Activated T-helper 17 cell treated with anti-CD3 and anti-CD28 coated beads, Interleukin-2, amount 50 U/mL, for 72 hours (primary cell): ENCODE data around the gene WDR55. TPM values are rescaled to one million over a fixed set of nuclear protein-coding genes. Genes with fewer than 3 reads are reported as not detected.
A peak's percentile ranks its signal among the peaks of the same experiment; 100 is the strongest.
"Not testable (repeated sequence)": the region's sequence is repeated elsewhere in the genome, so short reads cannot be mapped to it uniquely, and the experiment has no call there.

ENCODE experiments used
- ATAC-seq: fragments of 150-1000 bp; cut with Tn5 transposase; replicated peaks from 2 replicates; pipeline ENCODE4 v1.10.0; 2021; ENCODE audit warnings: mild to moderate bottlenecking, moderate library complexity
- H3K27ac Mint-ChIP-seq: one replicate; pipeline ENCODE4 v1.8.0; 2022; ENCODE audit warnings: mixed read lengths
- H3K27me3 Mint-ChIP-seq: one replicate; pipeline ENCODE4 v1.8.0; 2022; ENCODE audit warnings: mixed read lengths
- H3K36me3 Mint-ChIP-seq: one replicate; pipeline ENCODE4 v1.8.0; 2022; ENCODE audit warnings: low read depth, mild to moderate bottlenecking, mixed read lengths
- H3K4me1 Mint-ChIP-seq: one replicate; pipeline ENCODE4 v1.8.0; 2022; ENCODE audit warnings: mixed read lengths
- H3K4me3 Mint-ChIP-seq: one replicate; pipeline ENCODE4 v1.8.0; 2022; ENCODE audit warnings: mild to moderate bottlenecking, mixed read lengths
- H3K9me3 Mint-ChIP-seq: one replicate; pipeline ENCODE4 v1.8.0; 2022; ENCODE audit warnings: mixed read lengths
- total RNA-seq, 2 donors: library from RNA; stranded (reverse); gene quantifications; one replicate each; pipeline ENCODE4 v1.2.3, GENCODE V29; 2022

The WDR55 gene
- total RNA-seq, 2 donors from 2014 or later, result 38.8 TPM

DNA sequence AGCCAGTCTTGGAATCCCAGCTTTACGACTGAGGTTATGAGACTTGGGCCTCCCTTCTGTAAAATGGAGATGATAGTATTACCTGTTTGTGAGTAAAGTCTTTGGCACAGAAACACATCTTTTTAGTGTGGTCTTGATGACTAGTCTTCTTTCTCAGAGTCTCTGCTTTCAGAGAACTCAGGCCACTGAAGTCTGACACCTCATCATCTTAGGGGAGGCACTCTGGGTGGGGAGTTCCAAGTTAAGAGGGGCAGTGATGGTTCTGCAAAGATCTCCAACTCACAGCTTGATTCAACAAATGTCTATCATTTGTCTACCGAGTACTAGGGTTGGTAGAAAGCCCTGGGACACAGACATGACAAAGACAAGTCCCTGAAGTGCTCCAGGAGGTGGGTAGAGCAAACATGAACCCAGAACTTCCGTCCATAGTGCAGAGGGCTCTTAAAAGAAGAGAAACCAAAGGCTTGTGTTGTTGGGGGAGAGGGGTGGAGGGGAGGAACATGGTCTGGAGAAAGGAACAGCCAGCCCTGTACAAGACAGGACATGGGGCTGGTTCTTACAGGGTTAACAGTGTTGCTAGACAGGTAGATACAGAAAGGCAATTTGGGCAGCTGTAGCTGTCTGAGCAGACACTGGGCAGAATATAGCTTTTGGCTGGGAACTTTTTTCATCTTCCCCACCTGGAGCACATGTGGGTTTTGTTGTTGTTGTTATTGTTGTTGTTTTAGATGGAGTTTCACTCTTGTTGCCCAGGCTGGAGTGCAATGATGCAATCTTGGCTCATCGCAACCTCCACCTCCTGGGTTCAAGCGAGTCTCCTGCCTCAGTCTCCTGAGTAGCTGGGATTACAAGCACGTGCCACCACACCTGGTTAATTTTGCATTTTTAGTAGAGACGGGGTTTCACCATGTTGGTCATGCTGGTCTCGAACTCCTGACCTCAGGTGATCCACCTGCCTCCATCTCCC, 29.1 kb upstream of the WDR55 start:
- Mint-ChIP-seq H3K9me3 (no peaks in the 10 kb centered on the region), H3K4me3 (no peak overlapping the region), H3K27me3 (no peaks in the 10 kb centered on the region), H3K27ac (no peak overlapping the region), H3K4me1 (peaks cover 17% of the 10 kb centered on the region), H3K36me3 (peaks cover 7% of the 10 kb centered on the region)
- ATAC-seq, result no peak

DNA sequence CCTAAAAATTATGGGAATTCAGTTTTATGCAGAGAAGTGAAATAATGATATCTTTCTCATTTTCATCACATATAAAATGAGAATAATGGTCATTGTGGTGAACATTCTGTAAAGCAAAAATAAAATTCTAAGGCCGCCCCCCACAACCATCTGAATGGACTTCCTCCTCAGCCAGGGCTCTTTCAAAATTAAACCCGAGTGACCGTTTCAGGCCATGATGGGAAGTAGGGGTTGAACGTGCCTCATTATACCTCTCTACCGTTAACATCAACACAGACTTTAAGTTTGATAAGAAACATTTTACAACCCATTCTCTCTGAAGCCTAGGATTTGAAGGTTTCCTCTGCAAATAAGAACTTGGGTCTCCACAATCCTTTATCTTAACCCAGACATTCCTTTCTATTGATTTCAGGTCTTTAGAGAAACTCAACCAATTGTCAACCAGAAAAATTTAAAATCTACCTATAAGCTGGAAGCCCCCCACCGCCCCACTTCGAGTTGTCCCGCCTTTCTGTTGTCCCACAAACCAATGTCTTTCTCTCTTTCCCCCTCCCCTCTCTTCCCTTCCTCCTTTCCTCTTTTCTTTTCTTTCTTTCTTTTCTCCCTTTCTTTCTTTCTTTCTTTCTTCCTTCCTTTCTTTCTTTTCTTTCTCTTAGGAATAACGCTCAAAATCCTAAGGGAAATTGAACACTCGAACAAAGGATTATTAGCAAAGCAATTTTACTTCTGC, 27.2 kb upstream of the WDR55 start:
- peak overlapping the region; percentile 96 for H3K27ac Mint-ChIP-seq
- H3K4me3 Mint-ChIP-seq, result peak overlapping the region; percentile 92
- peaks cover 32% of the 10 kb centered on the region for H3K4me1 Mint-ChIP-seq

GRCh38 chr5:140638898-140639147, 25.9 kb upstream of the WDR55 start:
- not testable (repeated sequence) for H3K9me3 Mint-ChIP-seq, ATAC-seq, H3K27me3 Mint-ChIP-seq
- H3K36me3 Mint-ChIP-seq, result peaks cover 37% of the 10 kb centered on the region
- H3K4me1 Mint-ChIP-seq, result peaks cover 24% of the 10 kb centered on the region
- H3K27ac Mint-ChIP-seq, result peak overlapping the region; percentile 96
- H3K4me3 Mint-ChIP-seq, result peak overlapping the region; percentile 92

More for the DNA sequence above, 27.2 kb upstream of the WDR55 start:
- ATAC-seq, result no peak
- H3K36me3 Mint-ChIP-seq, result peaks cover 24% of the 10 kb centered on the region
- H3K9me3 Mint-ChIP-seq, result no peaks in the 10 kb centered on the region
- no peaks in the 10 kb centered on the region for H3K27me3 Mint-ChIP-seq

DNA sequence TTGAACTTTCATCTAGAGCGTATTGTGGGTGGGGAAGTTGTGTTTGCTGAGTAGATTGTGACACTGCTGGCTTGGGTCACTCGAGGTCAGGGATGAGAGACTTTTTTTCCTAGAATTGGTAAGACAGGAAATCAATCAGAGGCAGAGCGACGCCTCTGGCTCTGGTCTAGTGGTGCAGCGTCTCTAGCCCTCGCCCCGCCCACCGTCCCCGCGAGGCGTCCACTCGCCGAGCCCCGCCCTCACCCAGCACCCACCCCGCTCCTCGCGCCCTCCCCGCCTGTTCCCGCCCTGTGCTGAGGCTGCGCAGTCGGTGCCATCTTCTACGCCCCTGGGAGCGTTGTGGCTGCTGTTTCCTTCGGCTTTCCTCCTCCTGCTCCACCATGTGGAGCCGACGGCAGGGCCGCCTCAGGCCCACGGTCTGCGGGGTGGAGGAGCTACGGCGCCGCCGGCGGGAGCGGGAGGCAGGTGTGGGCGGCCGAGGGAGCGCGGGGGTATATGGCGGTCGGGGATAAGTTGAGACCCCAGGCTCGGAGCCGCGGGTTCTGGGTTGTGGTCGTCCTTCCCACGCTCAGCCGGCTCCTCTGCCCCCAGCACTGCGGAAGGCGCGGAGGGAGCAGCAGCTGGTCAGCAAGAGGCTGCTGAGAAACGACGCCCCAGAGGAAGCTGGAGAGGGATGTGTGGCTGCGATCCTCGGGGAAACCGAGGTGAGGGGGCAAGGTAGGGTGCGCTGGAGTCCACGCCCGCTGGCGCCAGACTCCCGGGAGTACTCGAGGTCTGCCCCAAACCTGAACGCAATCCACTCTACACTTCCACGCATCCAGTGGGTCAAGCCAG, 25.3 kb upstream of the WDR55 start, which contains the start of gene TMCO6:
Gene TMCO6, plus strand, starts transcription at position 304 of the 834 bp plus-strand sequence. Its CDS starts 77 bp downstream, at position 381.
- ATAC-seq, result peak; percentile 94
- Mint-ChIP-seq H3K27me3 (no peaks in the 10 kb centered on the region), H3K4me1 (peaks cover 24% of the 10 kb centered on the region), H3K9me3 (no peaks in the 10 kb centered on the region), H3K36me3 (peaks cover 42% of the 10 kb centered on the region), H3K4me3 (peak within 1 kb of the TSS; percentile 92), H3K27ac (peak within 1 kb of the TSS; percentile 96)

DNA sequence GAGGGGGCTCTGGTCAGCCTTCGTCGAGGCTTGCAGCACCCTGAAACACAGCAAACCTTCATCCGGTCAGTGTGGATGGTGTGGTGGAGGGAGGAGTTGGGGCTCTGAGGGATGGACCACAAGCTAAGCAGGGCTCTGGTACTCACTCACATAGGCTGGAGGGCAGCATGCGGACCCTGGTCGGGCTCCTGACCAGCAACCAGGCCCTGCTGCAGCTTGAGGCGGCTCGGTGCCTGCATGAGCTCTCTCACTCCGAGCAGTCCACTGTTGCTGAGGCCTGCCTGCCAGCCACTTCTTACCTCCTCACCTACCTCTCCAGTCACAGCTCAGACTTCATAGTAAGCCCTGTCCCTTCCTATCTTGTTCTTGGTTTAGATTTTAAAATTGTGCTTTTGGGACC, 23.0 kb upstream of the WDR55 start:
- ATAC-seq, result no peak
- peaks cover 66% of the 10 kb centered on the region for H3K36me3 Mint-ChIP-seq
- peak overlapping the region; percentile 16 for H3K4me3 Mint-ChIP-seq
- H3K27me3 Mint-ChIP-seq, result no peaks in the 10 kb centered on the region
- H3K27ac Mint-ChIP-seq, result peak overlapping the region; percentile 36
- no peaks in the 10 kb centered on the region for H3K9me3 Mint-ChIP-seq
- peaks cover 24% of the 10 kb centered on the region for H3K4me1 Mint-ChIP-seq

- no peaks in the 10 kb centered on the region for H3K27me3 Mint-ChIP-seq
- H3K4me3 Mint-ChIP-seq, result no peak overlapping the region
- H3K36me3 Mint-ChIP-seq, result peaks cover 73% of the 10 kb centered on the region
- H3K9me3 Mint-ChIP-seq, result no peaks in the 10 kb centered on the region
- H3K4me1 Mint-ChIP-seq, result peaks cover 24% of the 10 kb centered on the region
- no peak for ATAC-seq
- peak overlapping the region; percentile 36 for H3K27ac Mint-ChIP-seq
Observed at GRCh38 chr5:140642718-140643117, 22.0 kb upstream of the WDR55 start.

- peaks cover 10% of the 10 kb centered on the region for H3K4me1 Mint-ChIP-seq
- peaks cover 97% of the 10 kb centered on the region for H3K36me3 Mint-ChIP-seq
- no peak for ATAC-seq
- H3K4me3 Mint-ChIP-seq, result peak overlapping the region; percentile 88
- H3K9me3 Mint-ChIP-seq, result no peaks in the 10 kb centered on the region
- H3K27me3 Mint-ChIP-seq, result no peaks in the 10 kb centered on the region
- H3K27ac Mint-ChIP-seq, result peak overlapping the region; percentile 92
Observed at GRCh38 chr5:140647042-140647419, 17.7 kb upstream of the WDR55 start.

- Mint-ChIP-seq H3K27ac (peak overlapping the region; percentile 45), H3K4me3 (no peak overlapping the region), H3K4me1 (no peaks in the 10 kb centered on the region), H3K36me3 (peaks cover 97% of the 10 kb centered on the region), H3K9me3 (no peaks in the 10 kb centered on the region), H3K27me3 (no peaks in the 10 kb centered on the region)
- ATAC-seq, result no peak
Observed at GRCh38 chr5:140658870-140659269, 5.8 kb upstream of the WDR55 start.

DNA sequence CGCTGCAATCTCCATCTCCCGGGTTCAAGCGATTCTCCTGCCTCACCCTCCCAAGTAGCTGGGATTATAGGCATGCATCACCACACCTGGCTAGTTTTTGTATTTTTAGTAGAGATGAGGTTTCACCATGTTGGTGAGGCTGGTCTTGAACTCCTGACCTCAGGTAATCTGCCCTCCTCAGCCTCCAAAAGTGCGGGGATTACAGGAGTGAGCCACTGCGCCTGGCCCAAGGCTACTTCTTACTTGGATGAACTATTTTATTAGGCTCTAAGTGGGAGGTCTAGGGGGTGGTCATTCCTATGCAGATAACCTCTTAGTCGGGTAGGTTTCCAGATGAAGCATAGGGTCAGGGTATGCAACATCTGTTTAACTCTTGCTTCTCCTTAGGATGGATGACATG, 4.3 kb upstream of the WDR55 start:
- not testable (repeated sequence) for H3K27me3 Mint-ChIP-seq, ATAC-seq, H3K9me3 Mint-ChIP-seq, H3K4me3 Mint-ChIP-seq, H3K4me1 Mint-ChIP-seq, H3K27ac Mint-ChIP-seq
- peaks cover 94% of the 10 kb centered on the region for H3K36me3 Mint-ChIP-seq

DNA sequence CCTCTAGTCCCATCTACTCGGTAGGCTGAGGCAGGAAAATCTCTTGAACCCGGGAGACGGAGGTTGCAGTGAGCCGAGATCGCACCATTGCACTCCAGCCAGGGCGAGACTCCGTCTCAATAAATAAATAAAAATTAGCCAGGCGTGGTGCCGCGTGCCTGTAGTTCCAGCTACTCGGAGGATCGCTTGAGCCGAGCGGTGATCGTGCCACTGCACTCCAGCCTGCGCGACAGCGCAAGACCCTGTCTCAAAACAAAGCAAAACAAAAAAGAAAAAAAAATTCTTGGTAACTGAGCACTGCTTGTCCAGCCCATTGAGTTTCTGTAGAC, 710 bp upstream of the WDR55 start:
- ATAC-seq, result no peak
- Mint-ChIP-seq H3K9me3 (no peaks in the 10 kb centered on the region), H3K36me3 (peaks cover 90% of the 10 kb centered on the region), H3K27ac (peak overlapping the region; percentile 98), H3K27me3 (no peaks in the 10 kb centered on the region), H3K4me1 (peaks cover 25% of the 10 kb centered on the region), H3K4me3 (peak overlapping the region; percentile 100)

DNA sequence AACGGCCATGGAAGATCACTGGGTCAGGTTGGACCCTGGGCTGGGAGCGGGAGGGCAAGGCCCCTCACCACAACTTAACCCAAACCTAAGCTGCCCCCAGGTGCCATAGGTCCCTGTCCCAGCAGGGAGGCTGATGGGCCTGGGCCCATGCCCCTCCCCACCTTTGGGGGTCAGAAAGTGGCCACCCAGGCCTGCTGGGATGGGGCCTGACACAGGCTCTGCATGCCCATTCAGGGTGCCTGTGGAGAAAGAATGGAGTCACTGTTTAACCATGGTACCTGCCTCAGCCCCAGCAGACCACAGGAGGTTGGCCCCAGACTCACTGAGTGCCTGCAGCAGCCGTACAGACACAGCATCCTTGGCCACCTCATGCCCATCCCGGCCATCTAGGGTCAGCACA, 6.3 kb downstream of the WDR55 start:
- H3K27ac Mint-ChIP-seq, ATAC-seq, H3K4me3 Mint-ChIP-seq, H3K27me3 Mint-ChIP-seq, H3K9me3 Mint-ChIP-seq: not testable (repeated sequence)
- Mint-ChIP-seq H3K4me1 (peaks cover 21% of the 10 kb centered on the region), H3K36me3 (peaks cover 97% of the 10 kb centered on the region)

GRCh38 chr5:140671472-140672125, 6.9 kb downstream of the WDR55 start:
- Mint-ChIP-seq H3K27ac (no peak overlapping the region), H3K36me3 (peaks cover 97% of the 10 kb centered on the region), H3K4me3 (no peak overlapping the region), H3K9me3 (no peaks in the 10 kb centered on the region), H3K27me3 (no peaks in the 10 kb centered on the region), H3K4me1 (peaks cover 16% of the 10 kb centered on the region)
- ATAC-seq, result no peak

DNA sequence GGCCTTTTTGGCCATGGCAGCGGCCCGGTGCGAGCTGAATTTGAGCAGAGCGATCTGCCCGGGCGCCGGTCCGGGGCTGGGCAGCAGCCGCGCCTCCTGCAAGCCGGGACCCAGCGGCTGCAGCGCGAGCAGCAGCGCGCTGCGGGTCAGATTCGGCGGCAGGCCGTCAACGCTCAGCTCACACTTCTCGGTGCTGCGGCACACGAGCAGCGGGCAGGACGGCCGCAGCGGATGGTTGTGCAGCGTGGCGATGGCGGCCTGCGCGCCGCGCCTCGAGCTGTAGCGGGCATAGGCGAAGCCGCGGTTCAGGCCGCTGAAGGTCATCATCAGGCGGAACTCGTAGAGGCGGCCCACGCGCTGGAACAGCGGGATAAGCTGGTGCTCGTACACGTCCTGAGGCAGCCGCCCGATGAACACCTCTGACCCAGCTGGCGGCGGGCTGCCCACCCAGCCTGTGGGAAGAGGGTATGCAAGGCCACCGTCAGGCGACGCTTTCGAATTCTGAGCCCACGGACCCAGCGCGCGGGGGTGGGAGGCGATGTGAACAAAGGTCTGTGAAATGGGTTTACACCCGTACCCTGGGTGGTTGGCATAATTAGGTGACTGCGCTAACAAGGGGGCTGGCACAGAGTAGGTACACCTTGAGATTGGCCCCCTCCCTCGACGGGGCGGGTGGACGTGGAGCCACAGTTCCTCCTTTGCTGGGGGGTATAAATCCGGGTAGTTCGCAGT, 7.9 kb downstream of the WDR55 start:
- Mint-ChIP-seq H3K27me3 (no peaks in the 10 kb centered on the region), H3K4me3 (no peak overlapping the region), H3K36me3 (peaks cover 97% of the 10 kb centered on the region)

More for the DNA sequence above, 7.9 kb downstream of the WDR55 start:
- Mint-ChIP-seq H3K4me1 (peaks cover 6% of the 10 kb centered on the region), H3K9me3 (no peaks in the 10 kb centered on the region), H3K27ac (no peak overlapping the region)
- ATAC-seq, result peak; percentile 49
